HG03558 (cell line): ENCODE measurements around the gene MT2A.

Experiments
- ATAC-seq: cut with Tn5 transposase; IDR thresholded peaks from one replicate; pipeline ENCODE4 v1.9.1; 2021; ENCODE audit warnings: moderate number of reproducible peaks; ENCODE audit not compliant: unreplicated experiment; ENCODE audit errors: extremely low read depth

Gene MT2A

GRCh38 chr16:56634715-56635440 lies 26.5 kb downstream of the MT2A start:
- ATAC-seq, result no peak

DNA sequence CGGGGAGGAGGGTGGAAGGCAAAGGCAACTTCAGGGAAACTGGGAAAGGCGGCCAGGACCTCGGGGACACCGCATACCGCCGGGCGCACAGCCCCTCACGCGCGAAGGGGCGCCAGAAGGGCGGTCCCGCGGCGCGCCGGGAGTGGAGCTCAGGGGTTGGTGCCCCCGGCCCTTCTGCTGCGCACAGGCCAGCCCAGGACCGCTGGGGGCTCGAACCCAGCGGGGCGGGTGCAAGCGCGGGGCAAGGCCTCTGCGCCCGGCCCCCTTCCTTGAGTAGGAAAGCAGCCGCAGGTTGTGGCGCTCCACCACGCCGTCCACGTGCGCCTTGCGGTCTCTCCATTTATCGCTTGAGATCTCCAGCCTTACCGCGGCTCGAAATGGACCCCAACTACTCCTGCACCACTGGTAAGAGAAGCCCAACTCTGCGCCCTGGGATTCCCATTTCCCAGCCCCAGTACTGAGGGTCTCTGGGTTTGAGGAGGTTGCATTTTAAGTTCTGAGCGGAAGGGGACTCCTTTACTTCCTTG lies 27.1 kb downstream of the MT2A start:
- ATAC-seq, result no peak

GRCh38 chr16:56636616-56637413 lies 28.4 kb downstream of the MT2A start:
- no peak for ATAC-seq

DNA sequence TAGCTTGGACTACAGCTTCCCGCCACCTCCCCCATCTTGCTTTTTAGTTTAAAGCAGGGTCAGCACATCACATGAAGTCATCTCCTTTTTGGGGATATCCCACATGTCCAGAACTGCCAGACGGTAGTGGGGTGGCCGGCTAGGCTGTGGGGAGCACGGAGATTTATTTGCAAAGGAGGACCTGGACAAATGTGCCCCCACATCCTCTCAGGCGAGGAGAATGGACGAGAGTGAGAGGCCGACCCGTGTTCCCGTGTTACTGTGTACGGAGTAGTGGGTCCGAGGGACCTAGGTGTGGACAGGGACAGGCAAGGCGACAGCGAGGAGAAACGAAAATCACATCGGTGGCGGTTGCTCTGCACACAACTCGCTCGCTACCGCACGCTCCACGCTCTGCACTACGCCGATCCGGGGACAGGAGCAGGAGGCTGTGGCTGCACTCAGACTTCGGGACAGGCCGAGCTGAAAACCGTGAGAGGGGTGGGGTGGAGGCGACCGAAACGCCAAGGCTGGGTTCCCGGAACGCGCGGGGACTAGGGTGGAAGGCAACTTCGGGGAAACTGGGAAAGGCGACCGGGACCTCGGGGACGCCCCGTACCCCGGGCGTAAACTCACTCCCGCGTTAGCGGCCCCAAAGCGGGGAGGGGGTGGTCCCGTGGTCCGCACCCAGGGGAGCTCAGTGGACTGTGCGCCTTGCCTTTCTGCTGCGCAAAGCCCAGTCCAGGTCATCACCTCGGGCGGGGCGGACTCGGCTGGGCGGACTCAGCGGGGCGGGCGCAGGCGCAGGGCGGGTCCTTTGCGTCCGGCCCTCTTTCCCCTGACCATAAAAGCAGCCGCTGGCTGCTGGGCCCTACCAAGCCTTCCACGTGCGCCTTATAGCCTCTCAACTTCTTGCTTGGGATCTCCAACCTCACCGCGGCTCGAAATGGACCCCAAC lies 29.7 kb downstream of the MT2A start, which contains the start of gene MT1A:
MT1A (plus strand) TSS at position 853 of the 937 bp plus-strand sequence; CDS start at position 926, 73 bp downstream.
- ATAC-seq, result no peak

- no peak for ATAC-seq
Observed at GRCh38 chr16:56639045-56639444, 30.7 kb downstream of the MT2A start.

DNA sequence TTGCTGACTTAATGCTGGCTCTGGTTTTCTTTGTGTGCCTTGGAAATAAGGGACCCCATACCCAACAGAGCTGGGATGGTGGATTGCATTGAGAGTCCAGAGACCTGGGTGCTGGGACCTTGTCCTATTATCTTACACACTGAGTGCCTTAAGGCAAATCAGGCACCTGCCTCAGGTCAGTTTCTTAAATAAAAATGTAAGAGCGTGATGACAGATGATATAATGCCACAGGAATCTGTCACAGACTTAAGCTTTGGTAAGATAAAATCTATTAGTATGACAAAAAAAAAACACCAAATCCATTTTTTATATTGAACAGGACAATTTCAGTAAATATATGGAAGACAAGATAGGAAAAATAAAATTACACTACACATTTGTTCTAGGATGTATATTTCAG lies 31.7 kb downstream of the MT2A start:
- ATAC-seq, result no peak

- no peak for ATAC-seq
Observed at GRCh38 chr16:56641166-56641565, 32.8 kb downstream of the MT2A start.

- ATAC-seq, result no peak
Observed at GRCh38 chr16:56643080-56643778, 34.8 kb downstream of the MT2A start.

- ATAC-seq, result no peak
Observed at GRCh38 chr16:56643833-56644232, 35.4 kb downstream of the MT2A start.

DNA sequence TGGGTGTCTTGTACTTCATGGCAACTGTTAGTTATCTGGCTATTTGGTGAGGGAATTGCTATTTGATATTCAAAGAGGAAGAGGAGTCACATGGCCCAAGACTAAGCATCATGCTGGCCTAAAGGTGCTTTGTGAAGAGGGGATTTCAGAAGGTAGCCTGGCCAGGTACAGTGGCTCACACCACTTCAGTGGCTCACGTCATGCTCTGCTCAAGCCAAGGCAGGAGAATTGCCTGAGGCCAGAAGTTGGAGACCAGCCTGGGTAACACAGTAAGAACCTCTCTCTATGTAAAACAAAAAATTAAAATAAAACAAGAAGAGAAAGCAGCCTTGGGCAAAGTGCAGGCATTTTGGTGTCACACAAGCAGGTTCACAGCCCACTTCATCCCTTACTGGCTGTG lies 36.9 kb downstream of the MT2A start:
- no peak for ATAC-seq

DNA sequence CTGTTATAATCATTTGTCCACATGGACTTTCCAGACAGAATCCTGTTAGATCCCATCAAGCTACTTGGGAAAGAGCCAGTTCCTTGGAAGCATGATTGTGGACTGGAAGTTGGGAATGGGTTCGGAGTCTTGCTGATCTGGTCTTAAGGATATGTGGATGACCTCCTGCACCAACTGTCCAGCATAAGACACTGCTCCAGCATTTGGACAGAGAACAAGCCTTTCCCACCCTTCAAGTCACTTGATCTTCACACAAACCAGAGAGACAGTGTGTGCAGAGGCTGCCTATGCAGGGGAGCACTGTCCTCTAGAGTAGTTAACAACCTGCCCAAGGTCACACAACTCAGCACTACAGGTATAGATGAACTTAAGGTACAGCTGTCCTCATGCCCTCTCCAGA lies 37.5 kb downstream of the MT2A start:
- ATAC-seq, result no peak

DNA sequence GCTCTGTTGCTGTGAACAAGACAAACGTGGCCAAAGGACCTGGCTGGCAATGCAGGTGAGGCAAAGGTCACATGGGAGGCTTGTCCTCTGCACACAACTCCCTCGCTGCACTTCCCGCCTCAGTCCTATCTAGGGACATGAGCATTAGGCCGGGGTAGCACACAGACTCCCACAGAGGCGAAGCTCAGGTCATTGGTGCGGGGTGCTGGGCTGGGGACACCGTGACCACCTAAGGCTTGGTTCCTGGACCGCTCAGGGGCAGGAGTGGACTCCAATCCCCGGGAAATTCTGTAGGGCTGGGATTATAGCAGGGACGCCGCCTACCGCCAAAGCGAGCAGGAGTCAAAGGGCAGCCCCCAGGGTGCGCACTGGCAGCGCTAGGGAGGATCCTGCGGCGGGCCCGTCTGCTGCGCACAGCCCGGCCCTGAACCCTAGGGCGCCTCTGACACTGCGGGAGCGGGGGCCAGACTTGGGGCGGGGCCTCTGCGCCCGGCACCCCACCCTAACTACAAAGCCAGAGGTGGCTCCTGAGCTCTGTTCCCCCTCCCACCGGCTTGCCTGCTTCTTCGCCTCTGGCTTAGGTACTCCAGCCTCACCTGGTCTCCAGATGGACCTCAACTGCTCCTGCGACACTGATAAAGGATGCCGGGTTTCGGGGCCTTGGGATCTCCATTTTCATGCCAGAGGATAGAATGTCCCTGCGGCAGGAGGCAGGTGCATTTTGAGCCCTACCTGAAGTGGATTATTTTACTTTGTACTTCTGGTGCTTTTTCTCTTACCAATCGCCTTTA lies 39.5 kb downstream of the MT2A start:
- ATAC-seq, result no peak

- ATAC-seq, result no peak
Observed at GRCh38 chr16:56649271-56649670, 40.9 kb downstream of the MT2A start.

DNA sequence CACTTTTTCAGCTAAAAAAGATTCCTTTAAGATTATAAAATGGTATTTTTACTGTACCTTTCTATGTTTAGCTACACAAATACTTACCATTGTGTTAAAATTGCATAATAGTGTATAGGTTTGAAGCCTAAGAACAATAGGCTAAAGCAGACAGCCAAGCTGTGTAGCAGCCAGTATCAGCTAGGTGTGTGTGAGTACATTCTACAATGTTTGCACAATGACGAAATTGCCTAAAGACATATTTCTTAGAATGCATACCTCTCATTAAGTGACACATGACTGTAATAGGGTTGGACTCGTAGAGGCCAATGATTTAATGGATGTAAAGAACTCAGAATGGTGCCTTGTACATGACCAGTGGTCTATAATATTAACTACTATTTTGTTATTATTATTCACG lies 41.4 kb downstream of the MT2A start:
- no peak for ATAC-seq

DNA sequence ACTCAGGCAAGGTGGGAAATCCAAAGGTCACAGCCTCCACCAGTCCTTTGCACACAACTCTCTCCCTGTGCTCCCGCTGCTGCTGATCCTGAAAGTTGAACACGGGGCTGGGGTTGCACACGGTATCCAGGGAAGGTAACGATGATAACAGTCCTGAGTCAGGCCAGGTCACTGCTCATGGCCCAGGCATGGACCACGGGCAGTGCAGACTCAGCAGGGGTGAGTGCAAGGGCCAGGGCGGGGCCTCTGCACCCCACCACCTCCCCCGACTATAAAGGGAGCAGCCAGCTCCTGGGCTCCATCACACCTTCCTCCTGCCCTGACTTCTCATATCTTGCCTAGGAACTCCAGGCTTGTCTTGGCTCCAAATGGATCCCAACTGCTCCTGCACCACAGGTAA lies 43.2 kb downstream of the MT2A start, which contains the start of gene MT1B:
MT1B (plus strand) TSS at position 301 of the 400 bp plus-strand sequence; CDS start at position 369, 68 bp downstream.
- no peak for ATAC-seq

- ATAC-seq, result no peak
Observed at GRCh38 chr16:56652600-56652999, 44.2 kb downstream of the MT2A start.

DNA sequence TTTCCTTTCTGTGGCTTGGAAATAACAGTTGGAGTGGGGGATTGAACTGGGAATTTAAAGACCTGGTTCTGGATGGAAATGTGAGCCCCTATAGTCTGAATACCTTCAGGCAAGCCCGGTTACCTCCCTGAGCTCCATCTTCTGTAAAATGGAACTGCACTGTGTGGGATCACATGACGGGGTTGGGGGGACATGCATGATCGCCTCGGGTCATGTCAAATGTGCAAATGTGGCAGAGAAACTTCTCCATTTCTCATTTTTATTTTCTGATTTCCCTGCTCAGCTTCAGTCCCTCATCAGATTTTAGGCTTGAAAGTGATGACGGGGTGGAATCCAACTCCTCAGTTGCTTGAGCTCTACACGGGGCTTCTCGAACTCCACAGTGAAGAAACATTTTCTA lies 44.8 kb downstream of the MT2A start:
- no peak for ATAC-seq

DNA sequence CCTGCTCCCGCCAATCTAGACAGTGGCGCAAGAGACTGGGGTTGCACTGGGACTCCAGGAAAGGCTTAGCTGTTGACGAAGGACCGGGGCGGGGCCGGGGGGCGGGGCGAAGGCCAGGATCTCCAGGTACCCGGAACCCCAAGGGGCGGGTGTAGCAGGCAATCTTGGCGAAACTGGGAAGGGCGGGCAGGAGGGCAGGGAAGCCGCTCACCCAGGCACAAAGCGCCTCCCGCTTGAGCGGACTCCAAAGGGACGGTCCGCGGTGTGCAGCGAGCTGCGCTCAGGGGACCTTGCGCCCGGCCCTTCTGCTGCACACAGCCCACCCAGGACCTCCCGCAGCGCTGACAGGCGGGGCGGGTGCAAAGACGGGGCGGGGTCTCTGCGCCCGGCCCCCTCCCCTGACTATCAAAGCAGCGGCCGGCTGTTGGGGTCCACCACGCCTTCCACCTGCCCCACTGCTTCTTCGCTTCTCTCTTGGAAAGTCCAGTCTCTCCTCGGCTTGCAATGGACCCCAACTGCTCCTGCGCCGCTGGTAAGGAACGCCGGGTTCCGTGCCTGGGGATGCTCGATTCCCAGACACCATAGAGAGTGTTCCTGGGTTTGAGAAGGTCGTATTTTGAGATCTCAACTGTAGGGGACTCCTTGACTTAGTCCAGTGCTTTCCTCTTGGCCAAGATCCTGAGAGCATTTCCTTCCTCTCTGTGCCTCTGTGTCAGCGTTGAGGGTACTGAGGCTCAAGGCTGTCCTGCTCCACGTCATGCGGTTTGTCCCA lies 49.4 kb downstream of the MT2A start, which contains the start of gene MT1F:
MT1F (plus strand) TSS at position 405 of the 772 bp plus-strand sequence; CDS start at position 505, 100 bp downstream.
- ATAC-seq, result no peak
